A549 treated with Mapracorat at 1 μM for 4 hours (cell line): Measurements from ENCODE around the gene DDTL. TPM values are rescaled to one million over a fixed set of nuclear protein-coding genes. Genes with fewer than 3 reads are reported as not detected.

ENCODE experiments used
- total RNA-seq: library from RNA; stranded (reverse); fragments of 200-300 nt; extraction: Qiagen RNA extraction; gene quantifications from 5 replicates; pipeline ENCODE4 v1.2.3, GENCODE V29; 2022

The DDTL gene
- 1.6 to 2.1 TPM (median 1.9 TPM) in 5 replicates for total RNA-seq

GRCh38 chr22:23966568-23966967 is at the start of gene DDTL:
TSS of gene DDTL (plus strand) at chr22:23966888. CDS start at chr22:23966915, 27 bp downstream.

DNA sequence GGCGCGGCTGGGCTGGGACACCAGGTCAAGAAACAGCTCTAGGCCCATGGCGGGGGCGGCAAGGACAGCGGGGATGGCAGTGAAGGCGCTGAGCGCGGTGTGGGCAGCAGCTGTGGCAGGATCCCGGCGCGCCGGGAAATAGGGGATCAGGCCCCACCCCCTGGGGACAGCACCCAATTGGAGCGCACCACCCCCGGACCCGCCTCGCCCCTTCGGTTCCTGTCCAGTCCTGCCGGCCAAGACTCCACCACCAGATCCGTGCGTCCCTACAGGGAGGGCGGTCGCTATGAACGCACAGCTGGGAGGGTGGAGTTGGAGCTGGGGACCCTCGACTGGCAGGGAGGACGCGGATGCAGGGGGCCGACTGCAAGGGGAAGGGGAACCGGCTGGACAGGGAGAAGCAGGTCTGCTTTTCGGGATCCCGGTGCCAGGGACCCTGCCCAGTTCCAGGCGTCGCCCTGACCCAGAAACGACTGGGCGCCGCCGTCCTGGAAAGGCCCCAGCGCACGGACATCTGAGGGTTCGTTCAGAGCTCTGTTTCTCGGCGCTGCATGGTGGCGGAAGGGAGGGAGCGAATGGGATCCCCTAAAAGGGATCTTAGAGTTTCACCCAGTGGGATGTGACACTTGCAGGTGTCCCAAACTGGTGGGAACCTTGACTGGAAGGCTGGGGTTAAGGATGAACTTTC is 5.5 kb upstream of the DDTL start, which contains the start of gene GSTT2B:
TSS of gene GSTT2B (minus strand) at position 112 of the 688 bp plus-strand sequence. CDS start at position 48, 64 bp downstream.

DNA sequence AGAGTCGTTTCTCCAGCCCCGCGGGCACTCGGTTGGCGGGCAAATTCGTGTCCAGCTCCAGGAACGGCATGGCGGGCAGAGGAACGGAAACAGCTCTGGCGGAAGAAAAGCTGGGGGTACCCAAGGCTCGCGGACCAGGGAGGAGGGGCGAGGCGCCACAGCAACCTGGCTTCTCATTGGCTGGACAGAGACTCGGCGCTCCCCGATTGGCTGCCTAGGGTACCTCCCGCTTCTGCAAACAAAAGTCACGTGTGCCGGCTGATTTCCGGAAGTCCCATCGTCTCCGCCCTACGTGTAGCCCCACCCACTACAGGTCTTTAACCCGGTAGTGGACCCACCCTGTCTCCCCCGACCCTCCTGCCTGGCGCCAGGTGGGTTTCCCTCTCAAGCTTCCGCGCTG is 7.7 kb downstream of the DDTL start, which contains the start of gene DDT:
TSS of gene DDT (minus strand) at position 97 of the 400 bp plus-strand sequence. CDS start at position 70, 27 bp downstream.

DNA sequence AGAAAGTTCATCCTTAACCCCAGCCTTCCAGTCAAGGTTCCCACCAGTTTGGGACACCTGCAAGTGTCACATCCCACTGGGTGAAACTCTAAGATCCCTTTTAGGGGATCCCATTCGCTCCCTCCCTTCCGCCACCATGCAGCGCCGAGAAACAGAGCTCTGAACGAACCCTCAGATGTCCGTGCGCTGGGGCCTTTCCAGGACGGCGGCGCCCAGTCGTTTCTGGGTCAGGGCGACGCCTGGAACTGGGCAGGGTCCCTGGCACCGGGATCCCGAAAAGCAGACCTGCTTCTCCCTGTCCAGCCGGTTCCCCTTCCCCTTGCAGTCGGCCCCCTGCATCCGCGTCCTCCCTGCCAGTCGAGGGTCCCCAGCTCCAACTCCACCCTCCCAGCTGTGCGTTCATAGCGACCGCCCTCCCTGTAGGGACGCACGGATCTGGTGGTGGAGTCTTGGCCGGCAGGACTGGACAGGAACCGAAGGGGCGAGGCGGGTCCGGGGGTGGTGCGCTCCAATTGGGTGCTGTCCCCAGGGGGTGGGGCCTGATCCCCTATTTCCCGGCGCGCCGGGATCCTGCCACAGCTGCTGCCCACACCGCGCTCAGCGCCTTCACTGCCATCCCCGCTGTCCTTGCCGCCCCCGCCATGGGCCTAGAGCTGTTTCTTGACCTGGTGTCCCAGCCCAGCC is 13.0 kb downstream of the DDTL start, which contains the start of gene GSTT2:
TSS of gene GSTT2 (plus strand) at position 578 of the 684 bp plus-strand sequence.

DNA sequence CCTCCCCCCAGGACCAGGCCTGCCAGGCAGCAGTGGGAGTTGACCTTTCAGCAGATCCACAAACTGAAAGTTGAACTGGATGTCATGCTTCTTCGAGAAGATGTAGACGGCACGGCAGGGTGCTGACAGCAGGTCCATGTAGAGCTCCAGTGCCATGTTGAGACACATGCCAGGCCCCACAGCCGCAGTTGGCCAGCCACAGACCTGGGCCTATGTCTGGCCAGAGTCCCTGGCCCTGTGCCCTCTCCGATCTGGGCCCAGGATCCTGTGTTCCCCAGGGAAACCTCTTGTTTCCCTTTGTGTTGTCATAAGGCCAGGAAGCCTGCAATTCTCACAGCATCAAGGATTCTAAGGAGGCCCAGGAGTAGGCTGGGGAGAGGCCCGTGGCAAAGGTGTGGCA is 38.5 kb downstream of the DDTL start, which contains the start of gene GSTT4:
TSS of gene GSTT4 (minus strand) at position 253 of the 400 bp plus-strand sequence. CDS start at position 156, 97 bp downstream.

Other genes with a start within 250 kb of the DDTL start
- 0.83 to 1.1 TPM (median 1.00 TPM) in 5 replicates for gene ZNF70, start 215.8 kb upstream of the DDTL start, total RNA-seq
- gene VPREB3, start 212.5 kb upstream of the DDTL start, total RNA-seq, result 0.34 to 1.3 TPM (median 0.73 TPM) in 4 of 5 replicates, not detected in the other
- gene C22orf15, start 203.9 kb upstream of the DDTL start, total RNA-seq, result not detected in 5 replicates
- 82.4 to 195 TPM (median 176 TPM) in 5 replicates for gene CHCHD10, start 198.9 kb upstream of the DDTL start, total RNA-seq
- 0.08 to 0.43 TPM (median 0.27 TPM) in 5 replicates for gene MMP11, start 194.0 kb upstream of the DDTL start, total RNA-seq
- gene SMARCB1, start 179.9 kb upstream of the DDTL start, total RNA-seq, result 50.1 to 53.5 TPM (median 52.8 TPM) in 5 replicates
- 0.32 to 0.66 TPM (median 0.52 TPM) in 5 replicates for gene DERL3, start 127.9 kb upstream of the DDTL start, total RNA-seq
- gene SLC2A11, start 109.0 kb upstream of the DDTL start, total RNA-seq, result 8.6 to 10.7 TPM (median 10.0 TPM) in 5 replicates
- 518 to 960 TPM (median 932 TPM) in 5 replicates for gene MIF, start 72.5 kb upstream of the DDTL start, total RNA-seq
- 0.28 to 0.43 TPM (median 0.39 TPM) in 5 replicates for gene GSTT2B, start 5.7 kb upstream of the DDTL start, total RNA-seq
- 116 to 169 TPM (median 161 TPM) in 5 replicates for gene DDT, start 7.6 kb downstream of the DDTL start, total RNA-seq
- gene GSTT2, start 13.2 kb downstream of the DDTL start, total RNA-seq, result 0.27 TPM in 1 of 5 replicates, not detected in the others
- not detected in 5 replicates for gene GSTT4, start 38.6 kb downstream of the DDTL start, total RNA-seq
- gene CABIN1, start 44.4 kb downstream of the DDTL start, total RNA-seq, result 26.2 to 33.4 TPM (median 33.0 TPM) in 5 replicates
- 62.5 to 83.3 TPM (median 77.2 TPM) in 5 replicates for gene SUSD2, start 214.6 kb downstream of the DDTL start, total RNA-seq